Colonic mucosa (tissue), 4 donors: ENCODE data around the gene CFAP43. TPM values are rescaled to one million over a fixed set of nuclear protein-coding genes. Genes with fewer than 3 reads are reported as not detected.

Experiments
- DNase-seq: peaks from one replicate; pipeline ENCODE4 v3.0.0-alpha.2; 2020
- H3K27ac ChIP-seq: fragments of 200-600 bp; one replicate; pipeline ENCODE4 v1.8.0; 2021
- H3K27me3 ChIP-seq: fragments of 200-600 bp; one replicate; pipeline ENCODE4 v1.8.0; 2021
- H3K36me3 ChIP-seq: fragments of 200-600 bp; one replicate; pipeline ENCODE4 v1.8.0; 2021
- H3K4me1 ChIP-seq: fragments of 200-600 bp; one replicate; pipeline ENCODE4 v1.8.0; 2021; ENCODE audit warnings: mild to moderate bottlenecking
- H3K4me3 ChIP-seq: fragments of 200-600 bp; one replicate; pipeline ENCODE4 v1.8.0; 2021
- H3K9ac ChIP-seq, 2 donors: one replicate each; pipeline ENCODE4 v1.7.0; 2013; ENCODE audit warnings: control low read depth in 2 of 2, low read depth in 2 of 2, low read length in 2 of 2
- H3K9me3 ChIP-seq: fragments of 200-600 bp; one replicate; pipeline ENCODE4 v1.8.0; 2021
- CTCF ChIP-seq: fragments of 200-600 bp; IDR thresholded peaks from one replicate; pipeline ENCODE4 v1.8.0; 2022; ENCODE audit warnings: antibody characterized with exemption, mild to moderate bottlenecking
- intact Hi-C: fragments of 100-400 bp; cut with DNase I; formaldehyde crosslinking; loops from one replicate; pipeline ENCODE4 v1.14.1; 2022
- total RNA-seq, 2 donors: library from RNA; stranded (reverse); fragmentation: NEBNext Ultra II Directional in 1 of 2; extraction: Animal tissue kit (Norgen Biotek cat#: 25700) in 1 of 2; gene quantifications; one replicate each; pipeline ENCODE4 v1.2.1, GENCODE V29; 2021
- donor health status: healthy.
- donor health status: DM: no; HTN: no; CAD: no.
- donor health status: DM: no; HTN: no; CAD: no.

The CFAP43 gene
- total RNA-seq, 2 donors from 2014 or later = 0.16 to 0.49 TPM

- peak within 1 kb of the TSS; percentile 95 to 96 for H3K9ac ChIP-seq
- DNase-seq = peak; percentile 86
- peak within 1 kb of the TSS; percentile 98 for H3K27ac ChIP-seq
- H3K9me3 ChIP-seq = no peaks in the 10 kb centered on the region
- TF ChIP-seq CTCF = no peak
- intact Hi-C loops = no loop called here
- H3K4me3 ChIP-seq = peak within 1 kb of the TSS; percentile 97
- H3K27me3 ChIP-seq = no peaks in the 10 kb centered on the region
- peaks cover 6% of the 10 kb centered on the region for H3K4me1 ChIP-seq
- peaks cover 7% of the 10 kb centered on the region for H3K36me3 ChIP-seq
Measured at GRCh38 chr10:104254493-104255310, 22.5 kb upstream of the CFAP43 start, which contains the start of gene GSTO1. TSS of gene GSTO1 (plus strand) at chr10:104254892. CDS start at chr10:104254929, 37 bp downstream.

GRCh38 chr10:104253606-104254410 lies 21.6 kb upstream of the CFAP43 start:
- intact Hi-C loops = no loop called here
- Histone ChIP-seq H3K9me3 (no peaks in the 10 kb centered on the region), H3K27me3 (no peaks in the 10 kb centered on the region), H3K4me3 (peak overlapping the region; percentile 97), H3K4me1 (peaks cover 6% of the 10 kb centered on the region), H3K36me3 (peaks cover 4% of the 10 kb centered on the region), H3K27ac (peak overlapping the region; percentile 98), H3K9ac (peak overlapping the region; percentile 95 to 96)
- no peak for TF ChIP-seq CTCF
- no peak for DNase-seq

- H3K9me3 ChIP-seq = no peaks in the 10 kb centered on the region
- TF ChIP-seq CTCF = no peak
- H3K36me3 ChIP-seq = peaks cover under 1% of the 10 kb centered on the region
- peaks cover 6% of the 10 kb centered on the region for H3K4me1 ChIP-seq
- H3K27ac ChIP-seq = no peak overlapping the region
- H3K9ac ChIP-seq = no peak overlapping the region
- no peaks in the 10 kb centered on the region for H3K27me3 ChIP-seq
- H3K4me3 ChIP-seq = no peak overlapping the region
- no peak for DNase-seq
- intact Hi-C loops = no loop called here
Measured at GRCh38 chr10:104253106-104253505, 20.9 kb upstream of the CFAP43 start.

GRCh38 chr10:104252368-104252767 lies 20.2 kb upstream of the CFAP43 start:
- no peak for TF ChIP-seq CTCF
- no peak overlapping the region for H3K9ac ChIP-seq
- no peaks in the 10 kb centered on the region for H3K9me3 ChIP-seq
- intact Hi-C loops = no loop called here
- H3K4me1 ChIP-seq = peaks cover 6% of the 10 kb centered on the region
- H3K4me3 ChIP-seq = no peak overlapping the region
- no peak for DNase-seq
- no peak overlapping the region for H3K27ac ChIP-seq
- no peaks in the 10 kb centered on the region for H3K36me3 ChIP-seq
- H3K27me3 ChIP-seq = no peaks in the 10 kb centered on the region

GRCh38 chr10:104251443-104251842 lies 19.3 kb upstream of the CFAP43 start:
- no peak for TF ChIP-seq CTCF
- Histone ChIP-seq H3K27me3 (no peaks in the 10 kb centered on the region), H3K9me3 (no peaks in the 10 kb centered on the region), H3K4me1 (peaks cover 6% of the 10 kb centered on the region), H3K36me3 (no peaks in the 10 kb centered on the region), H3K4me3 (no peak overlapping the region), H3K27ac (no peak overlapping the region), H3K9ac (no peak overlapping the region)
- DNase-seq = no peak
- intact Hi-C loops = no loop called here
